Inferior parietal cortex (tissue), 1 donor: ENCODE results near the gene SLU7.
"Not testable (repeated sequence)": the region's sequence is repeated elsewhere in the genome, so short reads cannot be mapped to it uniquely, and the experiment has no call there.

ENCODE experiments used
- DNase-seq: peaks from one replicate; pipeline ENCODE4 v3.0.0-alpha.2; 2016; ENCODE audit errors: extremely low spot score

The SLU7 gene

DNA sequence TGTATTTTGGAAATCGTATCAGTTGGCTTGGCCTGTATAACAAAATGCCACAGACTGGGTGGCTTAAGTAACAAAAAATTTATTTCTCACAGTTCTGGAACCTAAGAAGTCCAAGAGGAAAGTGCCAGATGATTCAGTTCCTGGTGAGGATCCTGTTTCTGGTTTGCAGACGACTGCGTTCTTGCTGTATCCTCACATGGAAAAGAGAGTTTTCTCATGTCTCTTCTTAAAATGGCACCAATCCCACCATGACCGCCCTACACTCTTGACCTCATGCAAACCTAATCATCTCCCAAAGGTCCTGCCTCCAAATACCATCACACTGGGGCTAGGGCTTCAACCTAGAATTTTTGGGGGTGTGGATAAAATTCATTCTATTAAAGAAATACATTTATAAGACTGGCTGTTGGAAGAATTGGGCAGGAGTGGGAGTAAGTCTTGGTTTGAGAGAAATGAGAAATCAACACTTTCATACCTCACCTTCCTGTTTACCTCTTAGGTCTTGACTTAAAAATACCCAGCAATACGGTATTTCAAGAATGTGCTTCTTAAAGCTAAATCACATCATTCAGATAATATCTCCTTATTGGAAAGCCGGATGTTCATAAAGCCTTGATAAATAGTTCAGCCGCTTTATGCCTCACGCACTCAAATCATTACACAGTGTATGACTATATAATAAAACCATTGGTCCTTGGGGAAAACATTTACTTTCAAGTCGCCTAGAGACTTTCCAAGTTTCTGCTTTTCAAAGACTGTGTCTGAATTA lies 31.5 kb upstream of the SLU7 start:
- DNase-seq, result no peak

GRCh38 chr5:160449458-160449857 lies 30.6 kb upstream of the SLU7 start:
- DNase-seq, result no peak

DNA sequence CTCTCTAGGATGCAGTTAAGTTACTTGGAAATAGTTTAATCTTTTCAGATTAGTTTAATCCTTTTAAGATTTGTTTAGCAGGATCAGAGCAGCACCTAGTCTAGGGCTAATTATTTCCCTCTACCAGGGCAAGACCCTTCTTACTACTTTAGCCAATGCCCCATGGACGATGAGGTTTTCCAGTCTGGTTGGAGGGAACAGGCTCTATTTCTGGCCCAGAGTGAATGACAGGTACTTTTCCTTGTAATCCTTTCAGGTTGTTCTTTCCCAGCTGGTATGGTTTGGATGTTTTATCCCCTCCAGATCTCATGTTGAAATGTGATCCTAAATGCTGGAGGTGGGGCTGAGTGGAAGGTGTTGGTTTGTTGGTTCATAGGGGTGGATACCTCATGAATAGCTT lies 30.0 kb upstream of the SLU7 start:
- DNase-seq, result no peak

- DNase-seq, result no peak
Observed at GRCh38 chr5:160445751-160446150, 26.9 kb upstream of the SLU7 start.

GRCh38 chr5:160445132-160445531 lies 26.3 kb upstream of the SLU7 start:
- no peak for DNase-seq

DNA sequence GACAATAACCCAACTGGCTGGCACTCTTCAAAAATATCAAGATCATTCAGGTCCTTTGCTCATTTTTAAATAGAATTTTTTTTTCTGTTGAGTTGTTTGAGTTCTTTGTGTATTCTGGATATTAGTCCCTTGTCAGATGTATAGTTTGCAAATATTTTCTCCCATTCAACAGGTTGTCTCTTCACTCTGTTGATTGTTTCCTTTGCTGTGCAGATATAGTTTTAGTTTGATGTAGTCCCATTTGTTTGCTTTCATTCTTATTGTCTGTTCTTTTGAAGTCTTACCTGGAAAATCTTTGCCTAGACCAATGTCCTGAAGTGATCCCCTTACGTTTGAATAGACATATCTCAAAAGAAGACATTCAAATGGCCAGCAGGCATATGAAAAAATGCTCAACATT lies 25.5 kb upstream of the SLU7 start:
- no peak for DNase-seq

DNA sequence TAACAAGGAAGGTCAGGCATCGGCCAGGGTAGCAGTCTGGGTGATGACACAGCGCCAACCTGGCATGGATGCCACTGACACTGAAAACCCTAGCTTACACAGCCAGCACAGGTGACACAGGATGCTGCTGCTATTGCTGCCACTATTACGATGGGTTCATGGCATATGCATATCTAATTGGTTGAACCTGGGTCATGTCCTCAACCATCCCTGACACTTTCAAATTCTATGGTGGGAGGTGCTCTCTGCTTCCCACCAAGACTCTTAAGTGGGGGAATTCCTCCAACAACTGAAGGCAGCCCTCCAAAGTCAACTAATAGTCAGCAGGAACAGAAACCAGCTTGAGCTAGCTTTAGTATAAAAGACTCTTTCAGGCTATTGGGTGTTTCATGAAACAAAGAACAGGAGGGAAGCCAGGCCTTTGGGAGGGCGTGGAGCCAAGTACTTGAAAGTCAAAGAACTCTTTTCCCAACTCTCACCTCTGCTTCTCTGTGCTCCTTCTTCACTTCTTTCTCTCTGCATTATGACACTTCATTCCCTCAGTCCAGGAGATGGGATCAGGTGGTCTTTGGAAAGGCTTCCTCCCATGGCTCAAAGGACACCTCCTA lies 24.0 kb upstream of the SLU7 start:
- no peak for DNase-seq

DNA sequence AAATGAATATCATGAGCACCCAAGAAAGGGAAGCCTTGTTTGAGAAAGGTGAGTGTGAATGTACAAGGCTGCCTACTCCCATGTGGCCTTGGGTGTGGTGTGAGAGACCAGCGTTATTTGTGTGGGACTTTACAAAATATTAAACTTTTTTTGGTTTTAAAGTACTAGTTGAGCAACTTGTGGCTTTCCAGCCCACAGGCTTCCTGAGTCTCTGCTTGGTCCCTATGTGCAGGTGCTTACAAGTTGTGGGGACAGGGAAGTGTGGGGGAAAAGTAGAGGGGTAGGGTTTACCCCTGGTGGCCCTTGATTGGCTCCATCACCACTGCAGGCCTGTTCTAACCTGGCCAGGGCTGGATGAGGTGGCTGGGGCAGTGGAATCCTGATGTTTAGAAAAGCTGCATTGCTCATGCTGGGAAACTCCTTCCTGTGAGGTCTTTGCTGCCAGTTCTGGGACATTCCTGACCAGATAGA lies 22.5 kb upstream of the SLU7 start:
- DNase-seq, result no peak

DNA sequence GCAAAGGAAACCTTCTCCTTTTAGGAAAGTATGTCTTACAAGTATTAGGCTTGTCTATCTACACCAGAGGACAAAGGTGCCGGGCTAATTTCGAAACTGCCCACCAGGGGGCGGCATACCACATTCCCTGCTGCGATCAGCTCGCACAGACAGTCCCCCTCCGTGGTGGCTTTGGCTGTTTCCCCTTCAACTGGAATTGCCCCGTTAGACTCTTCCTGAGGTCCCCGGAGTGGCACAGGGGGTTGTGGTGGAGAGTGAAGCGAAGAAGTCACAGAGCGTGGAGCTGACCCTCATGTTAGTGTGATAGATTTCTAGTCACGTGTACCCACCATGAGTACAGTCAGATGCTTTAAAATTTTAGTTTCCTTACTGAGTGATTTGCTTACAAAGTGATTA lies 20.3 kb upstream of the SLU7 start:
- DNase-seq, result peak; percentile 93

- peak; percentile 81 for DNase-seq
Observed at GRCh38 chr5:160438316-160439204, 19.7 kb upstream of the SLU7 start.

DNA sequence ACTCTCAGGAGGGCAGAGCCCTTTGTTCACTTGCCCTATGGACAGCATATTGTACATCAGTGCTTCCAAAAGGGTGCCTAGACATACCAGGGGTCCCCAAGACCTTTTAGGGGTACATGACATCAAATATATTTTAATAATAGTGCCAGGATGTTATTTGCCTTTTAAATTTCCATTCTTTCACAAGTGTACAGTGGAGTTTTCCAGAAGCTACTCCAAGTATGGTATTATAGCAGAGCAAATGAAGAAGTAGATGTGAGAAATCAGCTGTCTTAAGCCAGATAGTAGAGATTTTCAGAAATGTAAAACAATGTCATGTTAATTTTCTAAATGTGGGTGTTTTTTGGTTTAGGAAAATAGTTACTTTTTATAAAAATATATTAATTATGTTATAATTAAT lies 18.4 kb upstream of the SLU7 start:
- no peak for DNase-seq

DNA sequence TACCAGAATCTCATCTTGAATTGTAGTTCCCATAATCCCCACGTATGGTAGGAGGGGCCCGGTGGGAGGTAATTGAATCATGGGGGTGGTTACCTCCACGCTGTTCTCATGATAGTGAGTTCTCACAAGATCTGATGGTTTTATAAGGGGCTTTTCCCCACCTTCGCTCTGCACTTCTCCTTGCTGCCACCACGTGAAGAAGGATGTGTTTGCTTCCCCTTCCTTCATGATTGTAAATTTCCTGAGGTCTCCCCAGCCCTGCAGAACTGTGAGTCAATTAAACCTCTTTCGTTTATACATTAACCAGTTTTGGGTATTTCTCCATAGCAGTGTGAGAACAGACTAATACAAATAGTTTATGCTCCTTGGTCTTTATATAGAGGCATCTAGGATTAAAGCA lies 17.8 kb upstream of the SLU7 start:
- DNase-seq, result not testable (repeated sequence)

GRCh38 chr5:160436017-160436416 lies 17.1 kb upstream of the SLU7 start:
- no peak for DNase-seq

DNA sequence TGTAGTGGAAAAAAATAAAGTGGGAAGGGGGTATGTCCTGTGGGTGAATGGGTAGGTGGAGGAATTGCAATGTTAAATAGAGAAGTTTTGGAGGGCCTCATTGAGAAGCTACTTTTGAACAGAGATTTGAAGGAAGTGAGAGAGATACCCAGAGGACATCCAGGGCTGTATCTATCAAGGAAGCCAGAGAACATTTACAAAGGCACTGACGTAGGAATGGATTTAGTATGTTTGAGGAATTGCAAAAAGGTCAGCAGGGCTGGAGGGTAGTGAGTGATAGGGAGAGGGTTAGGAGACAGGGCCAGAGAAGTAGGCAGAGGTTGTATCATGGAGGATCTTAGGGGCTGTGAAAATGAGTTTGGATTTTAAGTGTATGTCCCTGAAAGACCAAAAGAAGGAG lies 16.7 kb upstream of the SLU7 start:
- DNase-seq, result no peak

GRCh38 chr5:160434022-160434531 lies 15.2 kb upstream of the SLU7 start:
- DNase-seq, result peak; percentile 41

- DNase-seq, result no peak
Observed at GRCh38 chr5:160432787-160433186, 13.9 kb upstream of the SLU7 start.

DNA sequence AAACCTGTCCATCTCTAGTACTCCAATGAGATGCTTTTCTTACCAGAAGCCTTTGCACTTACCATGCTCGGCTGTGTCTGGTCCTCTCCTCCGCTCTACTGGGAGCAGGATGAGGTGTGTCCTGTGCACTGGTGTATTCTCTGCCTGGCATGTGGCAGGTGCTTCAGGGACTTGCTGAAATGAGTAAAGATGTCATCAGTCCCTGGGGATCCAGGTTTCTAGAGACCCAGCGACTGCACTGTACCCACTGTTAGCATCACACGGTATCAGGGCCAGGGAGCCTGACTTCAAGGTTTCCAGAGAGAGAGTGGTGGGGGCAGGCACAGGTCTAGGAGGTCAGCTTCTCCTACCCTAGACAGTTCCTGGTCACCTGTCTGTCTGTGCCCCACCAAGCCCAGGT lies 13.3 kb upstream of the SLU7 start:
- no peak for DNase-seq

DNA sequence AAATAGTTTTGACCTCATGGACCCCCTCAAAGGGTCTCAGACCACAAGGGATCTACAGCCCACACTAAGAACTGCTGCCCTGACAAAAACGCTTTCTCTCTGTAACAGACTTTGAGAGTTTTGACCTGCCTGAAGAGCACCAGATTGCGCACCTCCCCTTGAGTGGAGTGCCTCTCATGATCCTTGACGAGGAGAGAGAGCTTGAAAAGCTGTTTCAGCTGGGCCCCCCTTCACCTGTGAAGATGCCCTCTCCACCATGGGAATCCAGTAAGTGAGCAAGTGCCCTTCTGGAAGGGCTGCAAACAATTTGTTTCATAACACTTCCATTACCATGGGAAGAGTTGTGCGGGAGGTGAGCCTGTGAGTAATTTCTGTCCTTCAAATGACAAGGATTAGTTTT lies 8.7 kb upstream of the SLU7 start:
- no peak for DNase-seq

DNA sequence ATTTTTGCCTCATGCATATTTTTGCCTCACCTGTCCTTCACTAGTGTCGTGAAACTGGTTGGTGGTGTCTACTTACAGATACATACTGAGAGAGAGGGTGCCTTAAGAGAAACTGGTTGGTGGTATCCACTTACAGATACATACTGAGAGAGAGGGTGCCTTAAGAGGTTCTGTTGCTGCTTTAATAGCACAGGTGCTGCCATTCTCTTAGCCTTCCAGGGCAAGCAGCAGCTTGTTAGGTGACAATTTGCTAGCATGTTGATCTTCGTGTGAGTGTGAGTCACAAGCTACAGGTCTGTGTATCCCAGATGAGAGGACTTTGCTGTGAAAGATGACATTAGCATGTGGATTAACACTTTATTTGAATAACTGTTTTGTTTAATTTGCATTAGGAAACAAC lies 4.2 kb upstream of the SLU7 start:
- no peak for DNase-seq

GRCh38 chr5:160421625-160422258 lies 2.9 kb upstream of the SLU7 start, which contains the start of gene PTTG1:
Gene PTTG1, plus strand, starts transcription at chr5:160421855. Its CDS starts 458 bp downstream, at chr5:160422313.
- DNase-seq, result peak; percentile 91

- DNase-seq, result no peak
Observed at GRCh38 chr5:160420331-160420610, 1.4 kb upstream of the SLU7 start.
